Tibial artery (tissue), 4 donors: Measurements from ENCODE around the gene DKK3.

Experiments used
- DNase-seq, 2 donors: peaks; one replicate each; pipeline ENCODE4 v3.0.0-alpha.2; 2019
- H3K27ac ChIP-seq, 2 donors: fragments of 200-600 bp; sonication (generic) in 1 of 2; 1 replicate in 1 of 2; 2 replicates in 1 of 2; pipeline ENCODE4 v1.5.1; 2018 to 2019; ENCODE audit warnings: mild to moderate bottlenecking in 1 of 2
- H3K27me3 ChIP-seq, 2 donors: fragments of 200-600 bp; sonication (generic) in 1 of 2; one replicate each; pipeline versions ENCODE4 v1.5.1 to v1.6.0; 2016 to 2019
- H3K36me3 ChIP-seq, 3 donors: fragments of 200-600 bp; sonication (generic) in 2 of 3; one replicate each; pipeline ENCODE4 v1.5.1; 2016 to 2019; ENCODE audit warnings: mild to moderate bottlenecking in 2 of 3
- H3K4me1 ChIP-seq, 4 donors: fragments of 200-600 bp; sonication (generic) in 2 of 4; 1 replicate in 3 of 4; 2 replicates in 1 of 4; pipeline ENCODE4 v1.5.1; 2016 to 2019
- H3K4me3 ChIP-seq, 2 donors: fragments of 200-600 bp; sonication (generic) in 1 of 2; 1 replicate in 1 of 2; 2 replicates in 1 of 2; pipeline ENCODE4 v1.5.1; 2018 to 2019; ENCODE audit warnings: mild to moderate bottlenecking in 2 of 2
- H3K9me3 ChIP-seq, 3 donors: fragments of 200-600 bp; sonication (generic) in 1 of 3; one replicate each; pipeline ENCODE4 v1.5.1; 2016 to 2019
- intact Hi-C: fragments of 100-400 bp; cut with DNase I; formaldehyde crosslinking; loops from one replicate; pipeline ENCODE4 v1.15.0; 2023; ENCODE audit warnings: low total_unique reads
- TF ChIP-seq, protein P1 (sequence below), 2 experiments: fragments of 200-600 bp in 1 of 2; fragments of 450-650 bp in 1 of 2; IDR thresholded peaks; one replicate each; pipeline ENCODE4 v1.5.1; 2017 to 2019; ENCODE audit warnings: antibody characterized with exemption in 2 of 2, mild to moderate bottlenecking in 1 of 2, moderate library complexity in 1 of 2

The DKK3 gene

DNA sequence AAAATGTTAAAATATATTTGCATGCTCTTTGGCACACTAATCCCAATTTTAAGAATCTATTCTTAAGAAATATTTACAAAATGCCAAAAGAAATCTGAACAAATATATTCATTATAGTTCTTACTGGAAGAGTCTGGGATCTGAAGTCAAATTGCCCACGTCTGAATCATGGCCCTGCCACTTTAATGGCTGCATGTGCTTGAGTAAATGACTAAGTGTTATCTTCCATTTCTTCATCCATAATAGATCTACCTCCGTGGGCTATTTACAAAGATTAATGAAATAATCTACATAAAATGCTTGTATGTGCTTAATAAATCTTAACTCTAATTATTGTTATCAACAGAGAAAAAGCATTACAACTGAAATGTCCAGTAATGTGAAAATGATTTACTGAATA is 24.5 kb upstream of the DKK3 start:
- Histone ChIP-seq H3K4me1 (no peaks in the 10 kb centered on the region), H3K4me3 (no peak overlapping the region), H3K9me3 (no peaks in the 10 kb centered on the region), H3K27ac (no peak overlapping the region), H3K27me3 (no peaks in the 10 kb centered on the region), H3K36me3 (no peaks in the 10 kb centered on the region)
- DNase-seq: no peak
- intact Hi-C loops: loop anchor here (5.0 kb wide), 1 partner anchor 91 kb away; no protein-coding TSS in a partner anchor
- TF ChIP-seq, protein P1, sequence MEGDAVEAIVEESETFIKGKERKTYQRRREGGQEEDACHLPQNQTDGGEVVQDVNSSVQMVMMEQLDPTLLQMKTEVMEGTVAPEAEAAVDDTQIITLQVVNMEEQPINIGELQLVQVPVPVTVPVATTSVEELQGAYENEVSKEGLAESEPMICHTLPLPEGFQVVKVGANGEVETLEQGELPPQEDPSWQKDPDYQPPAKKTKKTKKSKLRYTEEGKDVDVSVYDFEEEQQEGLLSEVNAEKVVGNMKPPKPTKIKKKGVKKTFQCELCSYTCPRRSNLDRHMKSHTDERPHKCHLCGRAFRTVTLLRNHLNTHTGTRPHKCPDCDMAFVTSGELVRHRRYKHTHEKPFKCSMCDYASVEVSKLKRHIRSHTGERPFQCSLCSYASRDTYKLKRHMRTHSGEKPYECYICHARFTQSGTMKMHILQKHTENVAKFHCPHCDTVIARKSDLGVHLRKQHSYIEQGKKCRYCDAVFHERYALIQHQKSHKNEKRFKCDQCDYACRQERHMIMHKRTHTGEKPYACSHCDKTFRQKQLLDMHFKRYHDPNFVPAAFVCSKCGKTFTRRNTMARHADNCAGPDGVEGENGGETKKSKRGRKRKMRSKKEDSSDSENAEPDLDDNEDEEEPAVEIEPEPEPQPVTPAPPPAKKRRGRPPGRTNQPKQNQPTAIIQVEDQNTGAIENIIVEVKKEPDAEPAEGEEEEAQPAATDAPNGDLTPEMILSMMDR (IDR thresholded peaks at IDR 0.05): no peak

DNA sequence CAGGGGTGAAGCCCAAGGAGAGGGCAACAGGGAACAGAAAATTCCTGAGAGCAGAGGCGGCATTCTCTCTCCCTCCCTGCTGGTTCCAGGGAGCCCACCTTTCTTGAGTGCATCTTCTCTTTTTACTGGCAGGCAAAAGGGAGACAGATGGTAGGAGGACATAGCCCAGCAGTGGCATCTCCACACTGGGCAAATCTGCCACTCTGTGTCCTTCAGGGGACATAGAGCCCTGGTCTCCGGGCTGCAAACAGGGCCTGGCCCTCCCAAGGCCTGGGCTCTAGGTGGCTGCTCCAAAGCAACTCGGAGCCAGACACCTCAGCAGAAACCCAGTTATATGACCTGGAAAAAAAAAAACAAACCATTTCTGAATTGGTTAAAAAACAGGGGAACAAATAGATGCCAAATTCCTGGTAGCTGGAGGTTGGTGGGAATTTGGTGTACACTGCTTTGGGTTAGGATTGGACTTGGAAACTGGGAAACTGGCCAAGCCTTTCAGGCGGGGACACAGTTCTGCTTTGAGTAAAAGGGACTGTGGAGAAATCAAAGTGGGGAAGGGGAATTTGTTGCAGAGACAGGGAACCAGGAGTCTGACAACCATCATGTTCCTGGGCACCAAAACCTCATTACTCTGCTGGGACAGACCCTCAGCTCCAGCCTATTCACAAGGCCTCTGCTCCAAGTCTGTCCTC is 23.6 kb upstream of the DKK3 start:
- Histone ChIP-seq H3K36me3 (no peaks in the 10 kb centered on the region), H3K27me3 (no peaks in the 10 kb centered on the region), H3K27ac (no peak overlapping the region), H3K9me3 (no peaks in the 10 kb centered on the region), H3K4me3 (no peak overlapping the region), H3K4me1 (no peaks in the 10 kb centered on the region)
- intact Hi-C loops: loop anchor here (5.0 kb wide), 1 partner anchor 90 kb away; no protein-coding TSS in a partner anchor
- no peak for DNase-seq
- TF ChIP-seq, protein P1 (IDR thresholded peaks at IDR 0.05): no peak

DNA sequence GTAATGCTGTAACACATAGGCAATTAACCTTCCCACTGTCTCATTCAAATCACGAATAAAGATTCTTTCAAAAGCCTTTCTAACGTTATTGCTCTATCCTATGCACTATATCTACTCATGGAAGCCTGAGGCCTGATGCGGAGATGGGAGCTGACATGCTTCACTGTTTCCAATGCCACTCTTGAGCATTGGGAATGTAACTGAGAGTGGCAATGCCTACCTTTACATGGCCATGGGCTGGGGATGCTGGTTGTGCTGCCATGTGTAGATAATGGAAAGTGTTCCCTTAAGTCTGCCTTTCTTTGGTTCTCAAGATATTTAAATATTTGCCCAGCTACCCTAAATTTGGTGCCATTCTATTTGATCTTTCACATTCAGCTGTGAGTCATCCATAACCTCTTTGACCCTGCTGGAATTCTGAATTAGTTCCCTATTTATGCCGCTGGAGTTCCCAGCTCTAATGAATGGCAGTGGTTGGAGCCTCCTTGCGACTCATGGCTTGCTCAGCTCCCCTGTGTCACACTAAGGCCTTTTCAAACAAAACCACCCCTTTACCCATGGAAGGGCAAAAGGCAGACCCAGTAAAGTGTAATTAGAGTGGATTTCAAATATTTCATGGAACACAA is 21.4 kb upstream of the DKK3 start:
- Histone ChIP-seq H3K4me1 (no peaks in the 10 kb centered on the region), H3K36me3 (no peaks in the 10 kb centered on the region), H3K27me3 (no peaks in the 10 kb centered on the region), H3K4me3 (no peak overlapping the region), H3K27ac (no peak overlapping the region), H3K9me3 (no peaks in the 10 kb centered on the region)
- no peak for DNase-seq
- intact Hi-C loops: loop anchor here (5.0 kb wide), 1 partner anchor 88 kb away; no protein-coding TSS in a partner anchor
- TF ChIP-seq, protein P1 (IDR thresholded peaks at IDR 0.05): no peak

DNA sequence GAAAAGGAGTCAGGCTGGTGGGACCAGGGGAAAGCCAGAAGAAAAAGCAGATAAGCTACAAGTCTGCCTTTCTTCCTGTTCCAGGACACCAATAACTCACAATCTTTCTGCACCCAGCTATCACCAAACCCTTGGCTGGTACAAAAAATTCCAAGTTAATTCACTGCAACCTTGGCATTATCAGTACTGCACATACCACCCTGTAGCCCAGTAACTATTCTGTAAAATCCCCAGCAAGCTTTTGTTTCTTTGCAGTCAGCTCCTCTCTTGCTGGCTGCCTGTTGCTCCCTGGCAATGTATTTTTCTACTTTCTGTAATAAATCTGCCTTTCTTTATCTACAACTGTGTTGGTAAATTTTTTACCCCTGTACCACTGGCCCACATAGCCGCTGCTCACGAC is 20.7 kb upstream of the DKK3 start:
- intact Hi-C loops: no loop called here
- no peak overlapping the region for H3K4me3 ChIP-seq
- no peak overlapping the region for H3K27ac ChIP-seq
- DNase-seq: no peak
- H3K27me3 ChIP-seq: no peaks in the 10 kb centered on the region
- H3K36me3 ChIP-seq: no peaks in the 10 kb centered on the region
- H3K4me1 ChIP-seq: no peaks in the 10 kb centered on the region
- no peaks in the 10 kb centered on the region for H3K9me3 ChIP-seq
- TF ChIP-seq, protein P1 (IDR thresholded peaks at IDR 0.05): no peak

DNA sequence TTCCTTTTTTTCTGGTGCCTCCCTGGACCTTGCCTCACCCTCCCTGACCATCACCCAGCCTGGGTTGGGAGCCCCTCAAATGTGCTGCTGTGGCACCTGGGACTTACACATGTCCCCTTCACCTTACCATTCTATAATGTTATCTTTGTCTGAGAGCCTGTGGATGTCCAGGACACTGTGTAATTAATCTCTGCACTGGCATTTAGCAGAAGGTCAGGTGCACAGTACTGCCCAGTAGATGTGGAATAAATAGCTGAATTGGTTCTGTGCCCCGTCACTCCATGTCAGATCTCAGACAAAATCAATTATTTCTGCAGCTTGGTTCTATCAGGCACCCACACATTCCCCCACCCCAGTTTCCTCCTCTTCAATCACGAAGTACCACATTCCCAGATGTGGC is 19.9 kb upstream of the DKK3 start:
- Histone ChIP-seq H3K9me3 (no peaks in the 10 kb centered on the region), H3K36me3 (no peaks in the 10 kb centered on the region), H3K27ac (no peak overlapping the region), H3K4me1 (no peaks in the 10 kb centered on the region), H3K4me3 (no peak overlapping the region), H3K27me3 (no peaks in the 10 kb centered on the region)
- DNase-seq: no peak
- intact Hi-C loops: no loop called here
- TF ChIP-seq, protein P1 (IDR thresholded peaks at IDR 0.05): no peak
